GM10248 (cell line): ENCODE data around the gene DAB2IP.
A peak's percentile ranks its signal among the peaks of the same experiment; 100 is the strongest.

Experiments
- CTCF ChIA-PET: fragments of 300-600 bp; sonication (Branson Sonifier 250); formaldehyde crosslinking; extraction: SDS; loops from one replicate; lab custom pipeline; 2021; ENCODE audit warnings: antibody characterized with exemption; lab: Yijun Ruan, JAX
- POLR2A ChIA-PET: fragments of 350-650 bp; sonication (Branson Sonifier 250); formaldehyde crosslinking; extraction: SDS; loops from one replicate; lab custom pipeline; 2020; ENCODE audit warnings: antibody characterized with exemption; lab: Yijun Ruan, JAX
- DNase-seq: peaks from one replicate; pipeline ENCODE4 v3.0.0; 2012; ENCODE audit errors: extremely low spot score
- TF ChIP-seq, protein P1 (sequence below): IDR thresholded peaks from 2 replicates; pipeline ENCODE4 v1.5.1; 2012; ENCODE audit warnings: mild to moderate bottlenecking, low read depth; ENCODE audit errors: extremely low read depth, missing control alignments, control extremely low read depth

DAB2IP gene

DNA sequence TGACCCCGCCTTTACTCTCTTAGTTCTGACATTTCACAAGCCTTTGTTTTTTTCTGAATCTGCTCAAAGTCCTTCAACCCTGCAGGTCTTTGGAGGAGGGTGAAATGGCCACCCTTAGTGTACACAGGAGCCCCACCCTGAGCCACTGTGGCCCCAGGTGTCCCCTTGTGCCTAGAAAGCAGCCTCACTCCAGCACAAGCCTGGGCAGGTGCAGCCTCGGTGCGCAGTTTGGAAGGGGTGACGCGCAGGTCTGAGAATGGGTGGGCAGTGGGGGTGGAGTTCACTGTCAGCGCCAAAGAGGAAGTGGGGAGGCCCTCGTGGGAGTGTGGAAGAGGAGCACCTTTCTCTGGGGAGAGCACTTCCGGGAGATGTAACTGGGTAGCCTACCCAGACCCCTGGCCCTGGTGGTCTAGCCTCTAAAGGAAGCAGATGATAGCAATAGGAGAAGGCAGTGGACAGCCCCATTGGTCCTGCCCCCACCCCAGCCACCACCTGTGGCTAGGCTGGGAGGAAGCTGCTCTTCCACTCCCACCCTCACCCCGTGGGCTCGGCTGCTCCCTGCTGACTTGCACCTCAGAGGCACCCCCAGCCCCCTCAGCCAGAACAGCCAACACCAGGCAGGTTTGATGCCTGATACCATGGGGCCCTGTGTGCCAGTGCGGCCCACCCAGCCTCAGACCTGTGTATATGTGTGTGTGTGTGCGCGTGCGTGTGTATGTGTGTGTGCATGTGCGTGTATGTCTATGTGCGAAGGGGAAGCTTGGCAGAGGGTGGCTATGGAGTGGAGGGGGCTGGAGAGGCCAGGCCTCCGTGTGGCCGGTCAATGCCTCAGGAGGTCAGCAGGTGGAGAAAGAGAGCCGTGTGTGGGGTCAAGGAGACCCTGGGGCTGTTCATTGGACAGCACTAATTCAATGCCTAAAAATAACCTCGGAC, 16.8 kb upstream of the DAB2IP start:
- TF ChIP-seq, protein P1, sequence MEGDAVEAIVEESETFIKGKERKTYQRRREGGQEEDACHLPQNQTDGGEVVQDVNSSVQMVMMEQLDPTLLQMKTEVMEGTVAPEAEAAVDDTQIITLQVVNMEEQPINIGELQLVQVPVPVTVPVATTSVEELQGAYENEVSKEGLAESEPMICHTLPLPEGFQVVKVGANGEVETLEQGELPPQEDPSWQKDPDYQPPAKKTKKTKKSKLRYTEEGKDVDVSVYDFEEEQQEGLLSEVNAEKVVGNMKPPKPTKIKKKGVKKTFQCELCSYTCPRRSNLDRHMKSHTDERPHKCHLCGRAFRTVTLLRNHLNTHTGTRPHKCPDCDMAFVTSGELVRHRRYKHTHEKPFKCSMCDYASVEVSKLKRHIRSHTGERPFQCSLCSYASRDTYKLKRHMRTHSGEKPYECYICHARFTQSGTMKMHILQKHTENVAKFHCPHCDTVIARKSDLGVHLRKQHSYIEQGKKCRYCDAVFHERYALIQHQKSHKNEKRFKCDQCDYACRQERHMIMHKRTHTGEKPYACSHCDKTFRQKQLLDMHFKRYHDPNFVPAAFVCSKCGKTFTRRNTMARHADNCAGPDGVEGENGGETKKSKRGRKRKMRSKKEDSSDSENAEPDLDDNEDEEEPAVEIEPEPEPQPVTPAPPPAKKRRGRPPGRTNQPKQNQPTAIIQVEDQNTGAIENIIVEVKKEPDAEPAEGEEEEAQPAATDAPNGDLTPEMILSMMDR, result no peak
- ChIA-PET POLR2A (no interaction called here), CTCF (interaction anchor here (0.7 kb wide), 1 partner anchor 375 kb away, joined by 3 read pairs; no protein-coding TSS in a partner anchor)
- DNase-seq, result peak; percentile 71

DNA sequence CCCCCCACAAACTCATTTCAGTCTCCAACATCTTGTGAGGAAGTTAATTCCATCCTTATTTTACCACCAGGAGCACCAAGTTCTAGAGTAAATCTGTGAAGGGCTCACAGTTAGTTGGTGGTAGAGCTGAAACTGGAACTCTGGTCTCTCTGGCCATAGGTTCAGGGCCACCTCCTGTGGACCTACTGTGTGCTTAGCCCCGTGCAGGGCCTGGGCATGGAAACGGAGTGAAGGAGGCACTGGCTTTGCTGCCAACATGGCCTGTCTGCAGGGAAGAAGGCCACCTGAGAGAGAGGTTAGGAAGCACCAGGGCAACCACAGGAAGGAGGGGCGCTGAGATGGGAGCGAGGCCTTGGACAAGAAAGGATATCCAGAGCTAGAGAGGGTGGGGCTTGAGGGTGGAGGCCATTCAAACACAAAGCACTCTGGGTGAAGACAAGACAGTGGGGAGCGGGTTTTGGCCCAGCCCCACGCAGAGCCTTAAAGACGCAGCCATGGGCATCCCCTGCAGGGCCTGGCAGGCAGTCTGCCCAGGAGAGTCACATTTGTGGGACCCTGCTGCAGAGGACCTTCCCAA, 16.0 kb upstream of the DAB2IP start:
- CTCF ChIA-PET, result interaction anchor here (0.7 kb wide), 1 partner anchor 375 kb away, joined by 3 read pairs; no protein-coding TSS in a partner anchor
- no peak for DNase-seq
- TF ChIP-seq, protein P1, result no peak
- POLR2A ChIA-PET, result no interaction called here

DNA sequence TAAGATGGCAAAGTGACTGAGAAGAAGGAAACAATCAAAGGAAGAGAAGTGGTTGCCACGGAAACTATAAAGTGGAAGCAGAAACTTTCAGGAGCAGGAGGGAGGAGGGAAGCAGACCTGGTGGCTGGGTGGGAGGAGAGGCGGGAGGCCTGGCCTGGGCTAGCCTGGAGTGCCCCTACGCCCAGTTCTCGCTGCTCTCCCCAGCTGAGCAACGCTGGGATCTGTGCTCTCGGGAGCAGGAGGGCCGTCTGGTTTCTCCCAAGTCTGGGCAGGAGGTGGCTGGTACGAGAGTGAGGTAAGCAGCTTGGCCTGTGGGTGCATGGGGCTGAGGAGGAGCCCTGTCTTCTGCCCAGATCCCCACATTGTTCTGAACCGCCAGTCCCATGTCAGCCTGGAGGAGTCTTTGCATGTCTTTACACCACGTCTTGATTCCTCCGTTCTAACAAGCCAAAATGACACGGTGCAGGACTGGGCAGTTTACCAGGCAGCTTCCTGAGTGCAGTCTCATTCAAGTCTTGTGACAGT, 15.0 kb upstream of the DAB2IP start:
- TF ChIP-seq, protein P1, result no peak
- ChIA-PET CTCF (no interaction called here), POLR2A (no interaction called here)
- DNase-seq, result no peak

DNA sequence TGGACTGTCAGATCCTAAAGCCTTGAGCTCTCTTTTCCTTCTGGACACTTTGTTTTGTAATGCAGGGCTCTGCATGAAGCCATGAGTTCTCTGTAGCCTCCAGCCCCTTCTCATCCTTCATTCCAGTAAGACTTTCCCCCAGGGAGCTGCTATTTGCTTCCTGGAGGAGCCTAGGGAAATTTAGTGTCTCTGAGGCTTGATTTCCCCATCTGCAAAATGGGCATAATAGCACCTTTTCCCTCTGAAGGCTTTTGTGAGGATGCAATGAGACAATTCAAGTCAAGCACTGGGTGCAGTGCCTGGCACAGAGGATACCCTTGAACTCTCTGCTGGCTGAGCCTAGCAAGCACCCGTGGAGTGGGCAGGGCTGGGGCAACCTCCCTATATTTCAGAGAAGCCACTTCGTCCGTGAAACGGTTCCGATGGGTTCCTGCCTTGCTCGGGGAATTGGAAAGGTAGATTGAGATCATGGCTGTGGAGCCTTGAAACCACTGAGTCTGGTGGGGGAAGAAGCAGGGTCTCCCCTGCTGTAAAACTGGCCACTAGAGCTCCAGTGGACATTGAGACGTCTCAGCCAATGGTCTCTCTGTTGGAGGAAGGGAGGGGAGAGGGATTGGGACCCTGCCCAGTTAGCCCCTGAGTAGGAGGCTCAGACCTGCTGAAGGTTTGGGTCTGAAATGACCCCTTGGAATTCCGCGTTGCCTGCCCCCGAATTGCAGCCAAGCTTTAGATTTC, 14.3 kb upstream of the DAB2IP start:
- POLR2A ChIA-PET, result no interaction called here

DNA sequence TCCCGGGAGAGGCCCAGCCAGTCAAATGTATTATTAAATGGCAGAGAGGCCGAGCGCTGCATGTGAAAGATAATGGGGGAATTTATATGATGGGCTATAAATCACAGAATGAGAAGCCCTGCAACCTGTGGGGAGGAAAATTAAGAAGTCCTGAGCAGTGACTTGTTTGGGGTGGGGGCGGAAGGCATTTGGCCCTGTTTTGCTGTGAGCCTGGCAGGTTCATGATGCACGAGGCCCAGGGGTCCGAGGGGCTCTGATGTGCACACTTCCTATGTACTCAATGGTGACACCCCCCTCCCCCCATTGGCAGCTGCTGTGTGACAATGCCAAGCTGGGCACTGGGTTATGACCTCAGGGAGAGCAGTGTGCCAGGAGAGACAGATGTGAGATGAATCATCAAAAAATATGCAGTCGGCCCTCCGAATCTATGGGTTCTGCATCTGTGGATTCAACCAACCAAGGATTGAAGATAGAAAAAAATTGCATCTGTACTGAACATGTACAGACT, 13.7 kb upstream of the DAB2IP start:
- ChIA-PET POLR2A (no interaction called here), CTCF (no interaction called here)
- TF ChIP-seq, protein P1, result no peak
- no peak for DNase-seq

More for the DNA sequence above, 14.3 kb upstream of the DAB2IP start:
- CTCF ChIA-PET, result no interaction called here
- DNase-seq, result no peak
- TF ChIP-seq, protein P1, result no peak

DNA sequence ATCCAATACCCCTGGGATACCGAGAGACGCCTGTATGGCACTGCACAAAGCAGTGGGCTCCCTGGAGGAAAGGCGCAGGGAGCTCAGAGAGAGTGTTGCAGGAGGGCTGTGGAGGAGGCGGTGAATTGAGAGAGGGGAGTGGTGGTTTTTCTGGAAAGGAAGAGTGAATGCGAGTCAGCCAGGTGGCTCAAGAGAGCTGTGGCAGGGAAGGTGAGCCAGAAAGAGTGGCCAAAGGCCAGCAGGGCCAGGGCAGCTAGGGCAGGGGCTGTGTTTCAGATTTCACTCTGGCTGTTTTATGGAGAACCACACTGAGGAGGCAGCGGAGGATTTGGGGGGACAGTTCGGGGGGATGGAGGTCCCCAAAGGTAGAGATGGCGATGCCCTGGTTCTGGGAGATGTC, 13.0 kb upstream of the DAB2IP start:
- TF ChIP-seq, protein P1, result no peak
- ChIA-PET CTCF (interaction anchor here (1.0 kb wide), 1 partner anchor 92 kb away, joined by 3 read pairs; no protein-coding TSS in a partner anchor), POLR2A (no interaction called here)
- DNase-seq, result no peak
